ENCODE results near the gene UGT1A5. TPM values are rescaled to one million over a fixed set of nuclear protein-coding genes. Genes with fewer than 3 reads are reported as not detected.
"Not testable (repeated sequence)": the region's sequence is repeated elsewhere in the genome, so short reads cannot be mapped to it uniquely, and the experiment has no call there.

UGT1A5 gene
- total and polyA plus RNA-seq, 12 donors, result 0.43 TPM; not detected in 11

- no peak overlapping the region for H3K27ac ChIP-seq
- 67 to 78% (median 72%) methylated on average over 9 to 10 of the region's 10 CpGs for WGBS, 4 donors
- H3K9me3 ChIP-seq (replicated peaks in 1 of 3), result no peaks in the 10 kb centered on the region
- no peaks in the 10 kb centered on the region for H3K27me3 ChIP-seq
- intact Hi-C loops (cut with DNase I), result no loop called here
- no peak overlapping the region for H3K4me3 ChIP-seq
- H3K36me3 ChIP-seq (replicated peaks in 1 of 2), result no peaks in the 10 kb centered on the region
- no peaks in the 10 kb centered on the region for H3K4me1 ChIP-seq (replicated peaks in 1 of 2)
- TF ChIP-seq CTCF (IDR thresholded peaks at IDR 0.05), result no peak
- no peak for TF ChIP-seq POLR2A (IDR thresholded peaks at IDR 0.05)
- no peak for DNase-seq
Observed at GRCh38 chr2:233746475-233747282, 34.0 kb downstream of the UGT1A5 start.

GRCh38 chr2:233747283-233747544, 34.5 kb downstream of the UGT1A5 start:
- Histone ChIP-seq H3K4me1 (replicated peaks in 1 of 2) (no peaks in the 10 kb centered on the region), H3K27ac (no peak overlapping the region), H3K9me3 (replicated peaks in 1 of 3) (no peaks in the 10 kb centered on the region), H3K4me3 (no peak overlapping the region), H3K36me3 (replicated peaks in 1 of 2) (no peaks in the 10 kb centered on the region), H3K27me3 (no peaks in the 10 kb centered on the region)
- DNase-seq, result no peak
- intact Hi-C loops (cut with DNase I), result no loop called here
- TF ChIP-seq CTCF (IDR thresholded peaks at IDR 0.05) (no peak), POLR2A (IDR thresholded peaks at IDR 0.05) (no peak)
- WGBS, 4 donors, result 91 to 93% (median 92%) methylated on average over 6 of the region's 6 CpGs

GRCh38 chr2:233750689-233751088, 38.0 kb downstream of the UGT1A5 start:
- not testable (repeated sequence) for DNase-seq
- 48 to 82% (median 73%) methylated on average over 2 of the region's 2 CpGs for WGBS, 4 donors

GRCh38 chr2:233751212-233752009, 38.7 kb downstream of the UGT1A5 start:
- H3K9me3 ChIP-seq (replicated peaks in 1 of 3); H3K4me1 ChIP-seq (replicated peaks in 1 of 2); H3K36me3 ChIP-seq (replicated peaks in 1 of 2); H3K27me3 ChIP-seq; H3K27ac ChIP-seq; intact Hi-C loops (cut with DNase I); H3K4me3 ChIP-seq; DNase-seq: not testable (repeated sequence)
- WGBS, 4 donors, result 56 to 70% (median 62%) methylated on average over 2 of the region's 2 CpGs

More at GRCh38 chr2:233750689-233751088, 38.0 kb downstream of the UGT1A5 start:
- H3K36me3 ChIP-seq (replicated peaks in 1 of 2); H3K4me1 ChIP-seq (replicated peaks in 1 of 2); H3K9me3 ChIP-seq (replicated peaks in 1 of 3); H3K27me3 ChIP-seq; H3K4me3 ChIP-seq; H3K27ac ChIP-seq; intact Hi-C loops (cut with DNase I): not testable (repeated sequence)

- 87 to 97% (median 93%) methylated on average over 24 to 43 of the region's 44 CpGs for WGBS, 4 donors
- Histone ChIP-seq H3K9me3 (replicated peaks in 1 of 3) (no peaks in the 10 kb centered on the region), H3K27me3 (no peaks in the 10 kb centered on the region), H3K4me1 (replicated peaks in 1 of 2) (no peaks in the 10 kb centered on the region), H3K36me3 (replicated peaks in 1 of 2) (no peaks in the 10 kb centered on the region), H3K27ac (no peak overlapping the region), H3K4me3 (no peak overlapping the region)
- TF ChIP-seq POLR2A (IDR thresholded peaks at IDR 0.05) (no peak), CTCF (IDR thresholded peaks at IDR 0.05) (no peak)
- intact Hi-C loops (cut with DNase I), result no loop called here
- DNase-seq, result no peak
Observed at GRCh38 chr2:233754872-233755611, 42.3 kb downstream of the UGT1A5 start.
